Stimulated activated CD8-positive, alpha-beta memory T cell treated with anti-CD3 and anti-CD28 coated beads, Interleukin-15, amount 100 ng/mL, for 48 hours (primary cell): ENCODE results near the gene BAHCC1.

Experiments
- DNase-seq, 2 donors: peaks; one replicate each; pipeline ENCODE4 v3.0.0-alpha.2; 2020; ENCODE audit warnings: low read depth in 2 of 2

BAHCC1 gene

GRCh38 chr17:81461607-81462500 lies 66.6 kb downstream of the BAHCC1 start:
- DNase-seq: no peak

- DNase-seq: no peak
Observed at GRCh38 chr17:81462506-81463125, 67.4 kb downstream of the BAHCC1 start.

DNA sequence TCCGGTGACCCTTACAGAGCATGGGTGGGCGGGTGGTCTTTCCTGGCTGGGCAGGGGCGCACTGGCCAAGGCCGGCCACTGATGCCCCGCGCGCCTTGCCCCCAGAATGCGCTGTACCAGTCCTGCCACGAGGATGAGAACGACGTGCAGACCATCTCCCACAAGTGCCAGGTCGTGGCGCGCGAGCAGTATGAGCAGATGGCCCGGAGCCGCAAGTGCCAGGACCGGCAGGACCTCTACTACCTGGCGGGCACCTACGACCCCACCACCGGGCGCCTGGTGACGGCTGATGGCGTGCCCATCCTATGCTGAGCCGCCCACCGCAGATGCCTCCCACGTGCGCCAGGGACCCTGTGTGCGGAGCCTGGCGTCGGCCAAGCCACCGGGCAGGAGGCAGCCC lies 68.2 kb downstream of the BAHCC1 start:
- DNase-seq: no peak

DNA sequence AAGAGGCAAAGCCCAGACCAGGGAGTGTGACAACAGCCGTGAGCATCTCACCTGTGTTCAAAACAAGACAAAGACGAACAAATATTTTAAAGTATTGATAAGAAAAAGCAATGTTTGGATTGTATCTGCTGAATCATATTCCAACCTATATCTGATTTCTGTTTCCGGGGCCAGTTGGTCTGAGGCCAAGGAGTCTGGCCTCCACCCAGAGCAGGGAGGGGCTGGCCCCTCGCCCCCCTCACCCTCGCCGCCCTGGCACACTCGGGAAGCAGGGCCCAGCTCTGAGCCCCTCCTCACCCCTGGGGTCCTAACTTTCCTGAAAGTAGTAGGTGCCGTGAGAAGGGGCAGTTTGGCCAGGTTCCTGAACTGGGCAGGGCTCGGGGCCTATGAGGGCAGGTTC lies 69.3 kb downstream of the BAHCC1 start:
- DNase-seq: no peak

DNA sequence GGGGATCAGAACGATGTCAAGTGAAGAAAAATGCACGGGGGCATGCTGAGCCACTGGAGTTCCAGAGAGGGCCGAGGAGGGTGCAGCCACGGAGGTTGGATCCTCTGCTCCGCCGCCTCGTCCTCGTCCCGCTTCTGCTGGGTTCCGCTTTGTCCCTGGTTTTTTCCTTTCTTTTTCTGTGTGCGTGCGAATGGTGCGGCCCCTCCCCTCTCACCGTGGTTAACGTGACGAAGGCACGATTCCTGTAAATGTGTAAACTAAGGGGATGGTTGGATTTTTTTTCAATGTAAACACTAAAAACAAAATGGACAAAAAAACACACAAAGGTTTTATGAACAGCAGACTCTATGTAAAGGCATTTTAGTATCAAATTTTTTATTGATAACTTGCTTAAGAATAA lies 70.7 kb downstream of the BAHCC1 start:
- no peak for DNase-seq

DNA sequence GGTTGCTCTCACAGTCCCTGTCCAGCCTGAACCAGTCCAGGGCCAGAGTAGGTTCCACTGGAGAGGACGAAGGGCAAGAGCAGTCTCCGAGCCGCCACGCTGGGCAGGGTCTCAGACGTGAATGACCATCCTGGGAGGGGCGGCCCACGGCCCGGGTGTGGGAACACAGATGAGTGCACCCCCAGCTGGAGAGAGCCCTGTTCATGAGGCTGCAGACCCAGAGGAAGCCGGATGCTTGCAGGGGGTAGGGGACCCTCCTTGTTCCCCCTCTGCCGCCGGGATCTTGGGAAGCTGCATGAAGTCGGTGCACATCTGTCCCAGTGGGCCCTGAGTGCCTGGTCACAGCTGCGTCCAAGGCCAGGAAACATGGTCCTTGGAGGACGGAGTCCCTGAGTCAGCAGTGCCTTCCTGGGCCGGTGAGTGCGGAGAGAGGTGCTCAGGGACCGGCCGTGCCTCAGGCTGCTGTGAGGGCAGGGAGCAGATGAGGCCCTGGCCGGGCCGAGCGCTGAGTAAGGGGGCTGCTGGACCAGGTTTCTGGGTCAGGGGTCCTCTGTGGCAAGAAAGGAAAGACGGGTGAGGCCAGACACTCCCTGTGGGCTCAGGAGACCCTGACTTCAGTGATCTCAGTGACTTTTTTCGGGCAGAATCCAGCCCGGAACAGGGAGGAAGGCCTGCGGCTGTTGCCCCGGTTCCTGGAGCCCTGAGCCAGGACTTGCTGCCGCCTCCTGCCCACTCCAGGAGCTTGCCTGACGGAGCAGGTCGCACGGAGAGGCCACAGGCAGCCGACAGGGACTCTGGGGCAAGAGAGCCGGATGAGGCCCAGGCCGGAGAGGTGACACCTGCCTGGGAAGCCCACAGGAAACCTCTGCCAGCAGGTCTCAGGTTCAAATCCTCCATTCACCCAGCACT lies 71.6 kb downstream of the BAHCC1 start:
- DNase-seq: no peak

DNA sequence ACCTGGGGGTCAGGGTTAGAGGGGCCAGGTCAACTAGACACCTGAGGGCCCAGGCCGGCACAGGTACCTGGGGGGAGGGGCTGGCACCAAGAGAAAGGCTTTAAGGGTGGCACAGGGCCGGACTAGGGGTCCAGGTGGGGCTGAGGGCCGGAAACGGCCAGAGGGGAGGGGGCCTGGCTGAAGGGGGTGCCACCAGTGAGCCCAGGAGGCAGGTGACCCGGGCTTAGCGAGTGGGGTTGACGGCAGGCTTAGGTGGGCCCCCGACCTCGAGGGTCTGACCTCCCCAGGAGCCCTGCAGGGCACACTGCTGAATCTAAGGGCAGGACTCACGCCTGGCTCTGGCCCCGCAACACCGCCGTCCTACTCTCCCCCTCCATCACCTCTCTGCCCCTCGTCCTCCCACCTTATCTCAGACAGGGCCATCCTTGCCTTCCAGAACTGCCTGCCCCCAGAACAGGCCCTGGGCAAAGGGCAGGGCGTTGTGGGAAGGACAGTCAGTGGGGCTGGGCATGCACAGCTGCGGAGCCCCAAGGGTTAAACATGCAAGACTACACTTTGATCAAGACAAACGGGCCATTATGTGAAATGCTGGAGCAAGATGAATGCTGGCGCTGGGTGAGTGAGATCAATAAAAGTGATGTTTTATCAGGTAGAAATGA lies 73.0 kb downstream of the BAHCC1 start:
- DNase-seq: no peak

- DNase-seq: no peak
Observed at GRCh38 chr17:81468770-81469121, 73.5 kb downstream of the BAHCC1 start.

DNA sequence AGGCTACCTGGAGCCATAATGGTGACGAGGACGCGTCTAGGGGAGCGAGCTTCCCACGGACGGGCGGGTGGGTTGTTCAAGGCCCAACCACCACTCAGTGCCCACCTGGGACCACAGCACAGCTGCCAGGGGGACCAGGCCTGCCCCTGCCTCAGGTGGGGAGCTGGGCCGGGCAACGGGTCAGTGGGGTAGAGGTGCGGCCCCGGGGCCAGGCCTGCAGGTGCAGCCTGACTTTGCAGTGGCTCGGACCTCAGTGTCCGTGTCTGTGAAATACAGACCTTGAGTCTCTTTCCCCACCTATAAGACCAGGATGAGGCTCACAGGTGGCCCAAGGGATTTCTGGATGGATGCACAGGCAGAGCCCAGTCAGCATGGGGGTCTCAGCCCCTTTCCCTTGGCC lies 74.0 kb downstream of the BAHCC1 start:
- DNase-seq: no peak

- no peak for DNase-seq
Observed at GRCh38 chr17:81470270-81470943, 75.2 kb downstream of the BAHCC1 start.

DNA sequence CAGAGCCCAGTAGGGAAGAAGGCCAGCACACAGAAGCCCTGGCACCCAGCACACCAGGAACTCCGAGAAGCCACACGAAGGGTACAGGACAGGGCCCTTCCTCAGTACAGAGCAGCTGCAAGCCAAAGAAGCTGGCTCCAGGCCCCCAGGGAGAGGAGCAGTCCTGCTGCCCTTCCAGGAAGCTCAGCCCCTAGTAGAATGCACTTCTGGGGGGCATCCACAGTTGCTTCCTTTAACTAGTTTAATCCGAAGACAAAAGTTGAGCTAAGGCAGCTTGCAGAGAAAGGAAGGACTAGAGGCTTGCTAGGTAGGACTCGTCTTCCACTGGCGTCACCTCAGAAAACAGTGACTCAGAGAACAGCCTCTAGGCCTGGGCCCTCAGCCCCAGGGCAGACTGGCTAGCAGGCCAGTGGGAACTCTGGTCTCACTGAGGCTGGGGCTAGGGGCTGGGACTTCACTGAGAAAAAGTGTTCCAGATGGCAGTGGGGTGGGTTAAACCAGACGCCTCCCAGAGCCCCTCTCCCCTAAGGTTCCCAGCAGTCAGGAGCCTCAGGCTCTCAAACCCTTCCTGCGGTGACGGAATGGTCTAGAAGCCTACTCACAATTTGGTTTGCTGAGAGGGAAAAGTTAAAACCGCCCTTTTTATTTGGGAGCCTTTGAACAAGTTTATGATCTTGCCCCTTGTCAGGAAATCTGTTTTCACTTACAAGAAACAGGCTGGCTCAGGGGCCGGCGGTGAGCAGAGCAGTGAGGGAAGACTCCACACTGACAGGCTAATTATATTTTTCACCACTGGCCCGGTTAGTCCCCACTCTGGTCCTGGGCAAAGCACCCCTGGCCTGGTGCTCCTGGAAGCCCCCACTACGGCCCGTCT lies 75.9 kb downstream of the BAHCC1 start:
- DNase-seq: no peak

DNA sequence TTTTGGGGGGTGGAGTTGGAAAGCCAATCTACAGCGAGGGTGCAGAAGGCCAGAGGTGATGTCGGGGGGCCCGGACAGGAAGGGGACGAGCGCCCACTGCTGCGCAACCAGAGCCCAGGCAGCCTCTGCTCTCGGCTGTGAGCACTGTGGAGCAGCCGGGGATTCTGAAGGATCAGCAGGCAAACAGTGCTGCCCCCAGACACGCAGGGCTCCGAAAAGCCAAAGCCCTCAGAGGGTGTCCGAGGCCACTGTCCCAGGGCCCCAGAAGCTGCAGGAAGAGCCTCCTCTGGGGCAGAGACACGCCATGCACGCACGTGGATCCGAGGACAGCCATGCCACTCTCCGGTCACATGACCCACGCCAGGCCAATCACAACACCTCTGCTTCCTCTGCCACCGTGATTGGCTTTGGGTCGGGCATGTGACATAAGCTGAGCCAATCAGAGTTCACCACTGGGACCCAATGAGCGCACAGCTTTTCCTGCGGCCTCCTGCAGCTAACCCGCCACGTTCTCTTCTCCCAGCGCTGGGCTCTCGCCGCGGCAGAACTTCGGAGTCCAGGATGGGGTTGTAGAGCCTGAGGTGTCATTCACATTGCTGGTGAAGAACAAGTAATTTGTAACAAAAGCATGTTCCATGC lies 76.7 kb downstream of the BAHCC1 start:
- peak in 1 of 2 donors; percentile 21 for DNase-seq

DNA sequence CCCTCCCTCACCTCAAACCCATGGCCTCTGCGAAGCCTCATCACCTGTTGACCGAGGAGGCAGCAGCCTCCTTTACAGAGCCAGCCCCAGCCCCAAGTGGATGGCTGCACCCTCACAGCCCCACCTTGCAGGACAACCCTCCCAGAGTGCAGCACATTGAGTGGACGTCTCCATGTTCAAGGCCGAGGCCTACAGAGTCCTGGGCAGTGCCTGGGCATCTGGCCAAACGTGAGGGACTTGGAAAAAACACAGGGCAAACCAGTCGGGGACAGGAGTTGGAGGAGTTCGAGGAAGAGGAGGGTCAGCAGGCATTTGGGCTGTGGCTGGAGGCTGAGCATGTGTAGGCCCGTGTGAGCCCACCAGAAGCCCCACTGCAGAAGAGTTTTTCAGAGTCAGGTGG lies 77.8 kb downstream of the BAHCC1 start:
- no peak for DNase-seq

DNA sequence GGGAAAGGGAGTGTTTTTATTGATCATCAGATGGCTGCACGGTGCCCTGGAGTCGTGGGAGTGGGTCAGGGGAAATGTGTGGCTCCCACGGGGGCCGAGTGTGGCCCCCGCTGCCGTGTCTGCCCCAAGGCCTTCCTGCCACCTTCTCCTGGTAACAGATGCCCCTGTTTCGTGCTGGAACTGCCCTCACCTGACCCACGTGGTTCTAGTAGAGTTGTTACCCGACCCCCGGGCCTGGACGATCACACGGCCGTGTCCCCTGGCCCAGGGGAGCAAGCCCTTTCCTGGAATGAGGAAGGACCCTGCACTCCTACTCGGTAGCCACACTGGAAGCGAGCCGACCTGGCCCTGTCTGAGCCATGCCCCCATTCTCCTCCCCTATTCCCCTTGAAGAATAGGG lies 79.7 kb downstream of the BAHCC1 start:
- no peak for DNase-seq

DNA sequence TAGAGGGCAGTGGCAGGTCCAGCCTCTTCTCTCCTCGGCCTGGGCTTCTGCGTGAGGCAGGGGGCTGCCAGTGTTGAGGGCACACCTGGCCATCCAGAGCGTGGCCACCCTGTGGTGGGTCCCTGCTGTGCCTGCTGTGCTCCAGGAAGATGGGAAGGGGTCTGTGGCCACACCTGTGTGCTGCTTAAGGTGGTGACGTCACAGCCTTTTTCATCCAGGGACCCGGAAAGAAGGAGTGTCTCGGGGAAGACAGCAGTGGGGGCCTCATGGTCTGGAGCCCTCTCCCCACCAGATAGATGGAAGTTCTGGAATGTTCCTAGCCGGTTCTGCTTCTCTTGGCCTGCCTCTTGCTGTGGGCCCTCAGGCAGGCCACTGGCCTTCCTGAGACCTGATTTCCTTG lies 80.8 kb downstream of the BAHCC1 start:
- DNase-seq: no peak

DNA sequence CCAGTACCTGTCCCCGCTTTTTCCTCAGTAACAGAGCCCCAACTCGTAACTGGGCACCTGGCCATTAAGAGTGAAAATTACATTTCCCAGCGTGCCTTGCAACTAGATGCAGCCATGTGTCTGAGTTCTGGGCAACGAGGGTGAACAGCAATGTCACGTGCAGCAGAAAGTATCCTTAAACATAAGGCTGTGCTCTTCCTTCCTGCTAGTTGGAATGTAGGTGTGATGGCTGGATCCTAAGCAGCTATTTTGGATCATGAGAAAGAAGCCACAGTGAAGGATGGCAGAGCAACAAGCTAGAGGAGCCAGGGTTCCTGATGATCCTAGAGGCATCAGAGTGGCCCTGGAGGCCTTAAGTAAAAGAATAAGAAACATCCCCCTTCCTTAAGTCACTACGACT lies 81.4 kb downstream of the BAHCC1 start:
- DNase-seq: no peak

DNA sequence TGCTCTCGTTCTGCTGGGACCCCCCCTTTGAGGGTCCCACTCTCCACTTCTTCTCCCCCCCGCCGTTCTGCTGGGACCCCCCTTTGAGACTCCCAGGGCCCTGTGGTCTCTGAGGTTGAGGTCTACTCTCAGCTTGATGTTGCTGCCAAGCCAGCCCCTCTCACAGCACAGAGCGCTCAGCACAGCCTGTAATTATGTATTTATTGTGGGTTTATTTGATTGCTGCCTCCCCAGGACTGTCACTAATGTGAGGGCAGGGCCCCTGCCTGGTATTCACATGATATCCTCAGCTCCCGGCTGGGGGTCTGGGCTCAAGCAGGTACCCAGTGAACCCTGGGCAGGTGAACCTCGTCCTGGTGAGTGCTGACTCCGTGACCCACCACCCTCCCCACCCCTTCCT lies 81.9 kb downstream of the BAHCC1 start:
- DNase-seq: no peak

DNA sequence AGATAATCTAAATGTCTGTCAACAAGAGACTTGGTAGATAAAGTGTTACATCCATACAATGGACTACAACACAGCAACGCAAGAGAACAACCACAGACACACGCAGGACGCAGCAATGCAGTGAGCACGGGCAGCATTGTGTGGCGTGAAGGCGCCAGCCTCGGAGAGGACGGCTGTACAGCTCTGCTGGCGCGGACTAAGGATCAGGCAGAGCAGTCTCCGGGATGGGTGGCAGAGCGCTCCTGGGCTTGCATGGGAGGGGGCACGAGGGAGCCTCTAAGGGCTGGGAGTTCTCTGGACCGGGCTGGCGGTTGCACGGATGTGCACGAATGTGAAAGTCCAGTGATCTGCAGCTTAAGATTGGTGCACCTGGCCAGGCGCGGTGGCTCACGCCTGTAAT lies 82.9 kb downstream of the BAHCC1 start:
- no peak for DNase-seq

GRCh38 chr17:81479175-81480071 lies 84.2 kb downstream of the BAHCC1 start:
- DNase-seq: no peak
